Stromal cell of bone marrow (primary cell): ENCODE measurements around the gene PPEF2.
A peak's percentile ranks its signal among the peaks of the same experiment; 100 is the strongest.

Experiments used
- DNase-seq: peaks from one replicate; pipeline ENCODE4 v3.0.0-alpha.2; 2012; ENCODE audit warnings: low read depth

Gene PPEF2

DNA sequence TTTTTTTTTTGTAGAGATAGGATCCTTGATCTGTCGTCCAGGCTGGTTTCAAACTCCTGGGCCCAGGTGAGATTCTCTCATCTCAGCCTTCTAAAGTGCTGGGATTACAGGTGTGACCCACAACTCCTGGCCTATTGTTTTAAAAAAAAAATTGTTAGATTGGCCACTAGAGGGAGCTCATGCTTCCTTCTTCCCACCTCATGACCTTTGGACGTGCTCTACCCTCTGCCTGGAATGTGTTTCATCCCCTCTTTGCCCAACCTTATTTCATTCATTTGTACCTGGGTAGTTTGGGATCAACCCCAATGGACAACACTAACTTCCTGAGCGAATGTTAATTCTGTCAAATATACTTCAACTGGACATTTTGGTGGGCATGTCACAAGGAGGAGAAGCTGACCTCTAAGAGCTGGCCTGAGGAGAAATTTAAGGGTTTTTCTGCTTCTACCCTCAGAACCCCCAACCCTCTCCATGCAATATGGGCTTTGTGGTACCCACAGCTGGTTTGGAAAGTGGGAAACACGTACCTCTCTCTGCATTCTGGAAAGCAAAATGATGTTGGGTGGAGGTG, 6.4 kb downstream of the PPEF2 start:
- peak; percentile 7 for DNase-seq

DNA sequence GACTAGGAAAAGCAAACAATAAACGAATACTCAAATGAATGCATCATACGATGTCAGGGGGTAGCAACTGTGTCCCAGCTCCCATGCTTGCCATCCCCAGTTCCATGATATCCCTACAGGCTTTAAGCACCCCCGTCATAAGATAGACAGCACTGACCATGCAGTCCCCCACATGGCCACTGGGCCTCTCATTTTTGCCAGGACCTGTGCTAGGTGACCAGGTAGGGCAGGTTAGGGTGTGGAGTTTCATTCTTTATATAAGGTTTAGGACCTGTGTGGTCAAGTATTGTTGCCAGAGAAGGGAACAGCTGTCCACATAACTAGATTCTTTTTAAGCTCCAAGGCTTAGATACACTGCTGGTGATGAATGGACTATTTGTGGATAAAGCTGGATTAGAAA, 9.7 kb downstream of the PPEF2 start:
- DNase-seq = no peak

DNA sequence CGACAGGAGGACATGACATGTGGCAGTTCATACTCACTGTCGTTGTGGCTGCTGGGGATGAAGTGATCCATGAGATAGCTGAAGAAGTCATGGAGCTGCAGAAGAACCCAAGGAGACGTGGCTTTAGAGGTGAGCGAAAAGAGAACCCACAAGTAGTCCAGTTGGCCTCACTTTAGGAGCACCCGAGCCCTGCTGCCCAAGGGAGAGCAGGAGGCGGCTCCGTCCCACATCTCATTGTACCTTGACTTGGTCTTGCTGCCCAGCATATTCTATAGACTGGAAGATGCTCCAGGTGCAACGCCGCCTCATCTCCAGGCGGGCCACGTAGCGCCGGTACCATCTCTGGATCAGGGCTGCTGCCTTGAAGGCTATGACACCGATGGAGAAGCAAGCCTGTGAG, 10.6 kb downstream of the PPEF2 start:
- no peak for DNase-seq

DNA sequence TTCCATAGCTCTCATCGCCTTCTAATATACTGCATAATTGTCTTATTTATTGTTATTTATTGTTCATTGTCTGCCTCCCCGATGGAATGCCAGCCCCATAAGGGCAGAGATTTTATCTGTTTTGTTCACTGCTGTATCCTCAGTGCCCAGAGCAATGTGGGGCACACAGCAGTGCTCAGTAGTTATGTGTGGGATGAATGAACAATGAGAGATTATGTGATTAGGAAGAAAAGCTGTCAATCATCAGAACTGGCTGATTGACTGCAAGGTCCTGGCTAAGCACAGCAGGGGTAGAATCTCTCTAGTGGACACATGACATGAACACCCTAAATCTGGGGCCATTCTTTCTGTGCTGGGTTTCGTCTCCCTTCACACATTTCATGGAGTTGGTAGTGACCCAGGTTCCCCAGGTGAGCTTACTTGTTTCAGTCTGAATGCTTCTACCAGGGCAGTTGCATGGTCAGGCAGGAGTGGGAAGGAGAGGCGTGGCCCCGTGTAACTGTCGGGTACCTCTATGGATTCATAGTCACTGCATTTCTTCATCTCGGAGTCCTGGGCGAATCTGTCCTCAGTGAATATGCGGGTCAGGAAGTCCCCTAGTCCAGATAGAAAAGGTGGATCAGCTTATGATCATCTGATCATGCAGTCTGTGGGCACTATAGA, 12.6 kb downstream of the PPEF2 start:
- no peak for DNase-seq

DNA sequence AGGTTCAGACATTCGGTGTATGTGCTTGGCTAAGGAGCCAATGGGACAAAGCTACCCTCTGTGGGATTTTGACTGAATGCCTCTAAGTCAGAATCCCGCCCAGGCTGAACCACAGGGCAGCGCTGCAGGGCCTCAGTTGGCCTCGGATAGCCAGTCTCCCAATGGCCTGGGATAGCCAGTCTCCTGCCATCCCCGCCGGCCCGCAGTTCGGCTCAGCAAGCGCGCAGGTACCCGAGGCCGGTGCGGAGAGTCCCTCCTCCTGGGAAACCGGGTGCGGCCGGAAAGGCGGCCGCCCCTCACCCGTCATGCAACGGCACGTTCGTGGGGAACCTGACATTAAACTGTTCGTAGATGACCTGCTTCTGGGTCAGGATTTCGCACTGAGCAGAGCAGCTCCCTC, 16.1 kb downstream of the PPEF2 start:
- no peak for DNase-seq

DNA sequence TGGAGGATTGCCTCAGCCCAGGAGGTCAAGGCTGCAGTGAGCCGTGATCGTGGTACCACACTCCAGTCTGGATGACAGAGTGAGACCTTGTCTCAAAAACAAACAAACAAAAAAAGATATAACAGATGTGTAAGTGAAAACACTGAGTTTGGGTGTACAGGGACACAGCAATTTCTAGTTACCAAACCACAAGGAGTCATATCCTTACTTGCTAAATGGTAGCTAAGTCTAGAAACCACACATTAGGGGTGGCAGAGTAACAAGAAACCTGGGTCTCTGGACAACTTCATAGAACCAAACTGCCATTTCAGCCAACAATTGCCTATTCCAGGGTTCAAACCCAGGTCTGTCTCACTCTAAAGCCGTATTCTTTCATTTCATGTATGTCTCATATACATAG, 20.8 kb downstream of the PPEF2 start:
- DNase-seq = no peak

DNA sequence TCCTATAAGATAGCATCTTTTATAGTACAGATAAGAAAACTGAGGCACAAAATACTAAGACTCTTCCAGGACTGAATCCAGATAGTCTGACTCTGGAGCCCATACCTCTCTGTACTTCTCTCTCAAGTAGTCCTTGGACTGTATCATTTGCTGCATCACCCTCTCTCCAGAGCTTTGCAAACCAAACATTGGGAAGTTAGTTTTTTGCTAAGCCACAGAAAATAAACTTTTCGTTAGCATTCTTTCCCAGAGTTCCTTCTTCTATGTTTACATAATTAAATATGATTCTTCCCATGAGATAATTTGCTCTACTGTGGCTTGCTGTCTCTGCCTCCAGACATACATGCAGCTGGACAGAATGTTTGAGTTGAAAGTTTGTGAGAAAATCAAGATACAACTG, 22.0 kb downstream of the PPEF2 start:
- DNase-seq = peak; percentile 6

DNA sequence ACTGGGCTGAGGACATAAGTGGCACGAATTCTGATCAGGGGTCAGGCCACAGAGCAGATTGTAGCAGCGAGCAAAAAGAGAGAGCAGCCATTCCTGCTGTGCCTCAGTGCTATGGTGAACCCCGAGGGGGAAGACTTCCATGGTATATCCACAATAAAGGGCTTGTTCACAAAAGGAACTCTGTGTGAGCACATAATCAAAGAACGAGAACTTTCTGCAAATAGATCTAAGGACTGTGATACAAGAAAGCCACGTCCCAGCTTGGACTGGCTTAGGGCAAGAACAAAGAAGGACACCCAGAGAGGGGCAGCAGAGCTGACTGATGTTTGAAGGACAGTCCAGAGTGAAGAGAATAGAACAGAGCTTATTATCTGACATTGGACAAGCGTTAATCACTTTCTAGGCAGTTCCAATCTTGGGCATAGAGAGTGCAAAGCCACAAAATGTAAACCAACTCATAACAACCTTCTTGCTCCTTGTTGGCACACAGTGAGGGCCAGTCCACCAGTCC, 24.0 kb downstream of the PPEF2 start:
- DNase-seq = no peak

DNA sequence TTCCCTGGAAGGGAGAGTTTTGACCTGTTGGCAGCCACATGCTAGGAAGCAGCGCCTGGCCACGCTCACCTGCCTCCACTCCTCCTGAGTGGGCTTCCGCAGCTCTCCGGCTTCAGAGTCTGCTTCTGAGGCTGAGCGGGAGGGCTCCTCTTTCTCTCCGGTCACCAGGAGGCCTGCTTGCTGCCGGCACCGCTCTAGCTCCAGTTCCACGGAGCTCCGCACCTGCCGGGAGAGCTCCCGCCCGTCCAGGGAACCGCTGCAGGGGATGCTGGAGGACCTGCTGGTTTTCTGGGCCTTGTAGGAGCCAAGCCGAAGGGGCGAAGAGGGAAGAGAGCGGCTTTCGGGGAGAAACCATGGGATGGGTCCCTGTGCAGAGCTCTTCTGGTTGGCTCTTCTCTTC, 26.0 kb downstream of the PPEF2 start:
- DNase-seq = no peak

DNA sequence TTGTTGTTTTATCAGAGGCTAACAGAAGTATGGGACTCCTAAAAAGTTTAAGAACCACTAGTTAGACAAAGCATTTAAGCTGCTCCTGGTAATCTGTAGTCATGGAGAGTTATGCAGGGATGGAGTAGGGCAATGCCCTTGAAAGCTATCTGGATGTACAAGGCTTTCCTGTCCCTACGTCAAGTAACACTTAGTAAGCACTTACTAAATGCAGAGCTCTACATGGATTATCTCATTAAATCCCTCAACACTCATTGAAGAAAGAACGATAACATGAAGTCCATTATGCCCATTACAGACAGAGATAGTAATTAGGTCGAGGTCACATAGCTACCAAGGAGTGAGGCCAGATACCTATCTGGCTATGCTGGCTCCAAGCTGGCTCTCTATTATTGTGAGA, 33.2 kb downstream of the PPEF2 start:
- DNase-seq = no peak

DNA sequence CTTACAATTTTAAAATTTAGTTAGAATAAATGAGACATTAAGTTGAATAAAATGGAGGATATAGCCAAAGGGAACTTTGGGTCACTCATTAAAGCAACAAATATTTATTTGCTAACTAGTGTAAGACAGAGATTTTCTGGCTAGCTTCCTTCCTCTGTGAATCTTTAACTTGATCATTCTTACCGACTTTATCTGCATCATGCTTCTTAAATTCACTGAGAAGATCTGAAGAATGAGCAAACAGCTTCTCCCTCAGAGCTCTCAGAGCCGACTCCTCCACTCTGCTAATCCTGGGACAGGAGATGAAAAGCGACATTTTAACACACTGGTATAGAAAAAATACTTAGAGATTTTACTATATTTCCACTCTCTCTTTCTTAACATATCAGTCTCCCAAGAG, 35.1 kb downstream of the PPEF2 start:
- DNase-seq = no peak

DNA sequence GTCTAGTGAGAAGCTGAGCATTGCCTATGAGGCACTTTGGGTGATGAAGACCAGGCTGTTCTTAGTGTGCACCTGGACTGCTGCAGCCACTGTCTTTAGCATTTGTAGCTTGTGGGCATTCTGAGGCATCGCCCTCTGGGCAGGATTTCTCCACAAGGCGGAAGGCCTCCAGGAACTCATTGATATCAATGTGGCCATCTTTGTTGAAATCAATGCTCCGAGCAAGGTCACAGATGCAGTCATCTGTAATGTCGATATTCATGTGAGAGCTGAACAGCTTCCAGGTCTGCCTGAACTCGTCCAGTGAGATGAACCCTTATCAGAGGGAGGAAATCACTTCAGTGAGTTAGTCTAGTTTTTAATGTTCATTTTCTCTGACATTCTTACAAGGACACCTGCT, 41.6 kb downstream of the PPEF2 start:
- DNase-seq = no peak

DNA sequence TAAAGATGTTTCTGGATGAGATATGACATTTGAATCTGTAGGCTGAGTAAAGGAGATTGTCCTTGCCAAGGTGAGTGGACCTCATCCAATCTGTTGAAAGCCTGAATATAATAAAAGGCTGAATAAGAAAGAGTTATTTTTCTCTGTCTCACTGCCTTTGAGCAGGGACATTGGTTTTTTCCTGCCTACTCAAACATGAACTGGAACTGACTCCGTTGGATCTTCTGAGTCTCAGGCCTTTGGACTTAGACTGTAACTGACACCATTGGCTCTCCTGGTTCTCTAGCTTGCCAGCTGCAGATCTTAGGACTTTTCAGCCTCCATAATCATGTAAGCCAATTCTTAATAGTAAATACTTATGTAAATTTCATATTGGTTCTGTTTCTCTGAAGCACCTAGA, 43.5 kb downstream of the PPEF2 start:
- no peak for DNase-seq

DNA sequence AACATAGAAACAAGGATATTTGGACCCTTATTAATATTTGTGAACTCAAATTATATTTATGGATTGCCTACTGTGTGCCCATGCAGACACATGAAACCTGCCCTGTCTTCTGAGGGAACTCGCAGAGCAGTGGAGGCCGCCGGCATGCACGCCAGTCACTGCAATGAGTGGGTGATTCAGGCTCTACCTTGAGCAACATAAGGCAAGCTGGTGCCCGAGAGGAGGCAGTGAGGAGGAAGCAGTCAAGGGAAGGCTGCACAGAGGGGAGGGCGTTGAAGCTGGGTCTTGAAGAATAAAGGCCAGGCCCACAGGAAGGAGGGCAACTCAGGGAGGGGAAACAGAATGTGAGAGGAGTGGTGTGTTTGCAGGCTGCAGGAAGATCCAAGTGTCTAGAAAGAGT, 52.8 kb downstream of the PPEF2 start:
- DNase-seq = no peak

DNA sequence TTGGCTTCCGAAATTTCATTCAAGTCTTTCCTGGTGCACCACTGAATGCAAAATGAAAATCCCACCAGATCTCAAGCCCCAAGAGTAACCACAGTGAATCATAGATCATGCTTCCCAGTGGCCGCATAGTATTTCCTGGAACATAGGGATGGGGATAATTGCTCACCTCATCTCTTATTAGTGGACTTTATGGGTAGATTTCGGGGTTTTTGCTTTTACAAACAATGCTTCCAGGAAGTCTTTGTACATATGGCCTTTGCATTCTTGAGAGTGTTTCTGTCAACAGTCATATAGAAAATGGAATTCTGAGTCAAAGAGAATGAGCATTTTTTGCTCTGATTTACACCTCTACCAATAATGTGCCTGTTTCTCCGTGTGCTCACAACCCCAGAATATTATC, 53.4 kb downstream of the PPEF2 start:
- no peak for DNase-seq

DNA sequence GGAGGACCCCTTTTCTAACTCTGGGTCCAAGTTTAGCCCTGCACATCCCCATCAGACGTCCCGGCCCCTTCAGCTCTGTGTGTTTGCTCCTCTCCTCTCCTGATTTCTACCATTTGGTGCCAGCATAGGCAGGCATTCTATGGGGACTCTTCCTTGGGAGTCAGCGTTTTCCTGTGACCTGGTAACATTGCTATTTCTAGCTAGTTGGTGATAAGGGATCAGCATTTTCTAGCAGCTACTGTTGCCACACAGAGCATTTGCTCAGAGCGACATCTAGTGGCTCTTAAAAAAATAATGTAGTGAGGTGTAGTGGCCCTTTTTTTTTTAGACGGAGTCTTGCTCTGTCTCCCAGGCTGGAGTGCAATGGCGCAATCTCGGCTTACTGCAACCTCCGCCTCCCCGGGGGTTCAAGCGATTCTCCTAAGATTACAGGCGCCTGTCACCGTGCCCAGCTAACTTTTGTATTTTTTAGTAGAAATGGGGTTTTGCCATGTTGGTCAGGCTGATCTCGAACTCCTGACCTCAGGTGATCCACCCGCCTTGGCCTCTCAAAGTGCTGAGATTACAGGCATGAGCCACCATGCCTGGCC, 54.0 kb downstream of the PPEF2 start:
- DNase-seq = peak; percentile 79

DNA sequence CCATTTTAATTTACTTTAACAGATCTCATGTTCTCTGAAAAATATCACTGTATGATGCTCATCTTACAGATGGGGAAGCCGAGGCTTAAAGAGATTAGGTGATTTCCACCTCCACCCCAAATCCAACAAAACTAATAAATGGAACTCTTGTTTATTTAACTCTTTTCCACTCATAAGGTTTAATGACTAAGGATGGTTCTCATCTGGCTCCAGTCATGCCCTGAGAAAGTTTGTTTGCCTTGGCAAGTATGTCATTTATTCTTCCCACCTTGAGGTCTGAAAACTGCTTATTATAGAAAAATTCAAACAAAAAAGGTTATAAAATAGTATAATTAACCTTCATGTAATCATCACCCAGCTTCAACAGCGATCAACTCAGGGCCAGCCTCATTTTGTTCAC, 56.3 kb downstream of the PPEF2 start:
- no peak for DNase-seq

DNA sequence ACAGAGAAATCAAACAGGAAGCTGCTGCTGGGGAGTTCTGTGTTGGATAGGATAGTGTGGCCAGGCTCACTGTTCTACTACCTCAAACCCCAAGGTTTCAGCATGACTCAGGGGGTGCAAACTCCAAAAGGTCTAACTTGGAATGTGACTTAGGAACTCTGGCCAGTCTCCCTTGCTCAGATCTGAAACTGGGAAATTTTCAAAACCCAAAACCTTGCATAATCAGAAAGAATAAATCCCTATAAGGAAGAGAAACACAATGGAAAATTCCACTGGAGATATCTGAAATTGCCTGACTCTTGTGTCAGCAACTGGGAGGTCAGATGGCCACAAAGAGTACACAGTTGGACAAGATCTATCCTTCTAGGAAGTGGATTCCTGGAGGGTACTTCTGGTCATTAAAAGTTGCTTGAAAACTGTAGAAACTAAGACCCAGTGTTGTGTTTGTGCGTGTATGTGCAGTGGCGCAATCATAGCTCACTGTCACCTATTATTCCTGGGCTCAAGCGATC, 58.0 kb downstream of the PPEF2 start:
- DNase-seq = peak; percentile 77

DNA sequence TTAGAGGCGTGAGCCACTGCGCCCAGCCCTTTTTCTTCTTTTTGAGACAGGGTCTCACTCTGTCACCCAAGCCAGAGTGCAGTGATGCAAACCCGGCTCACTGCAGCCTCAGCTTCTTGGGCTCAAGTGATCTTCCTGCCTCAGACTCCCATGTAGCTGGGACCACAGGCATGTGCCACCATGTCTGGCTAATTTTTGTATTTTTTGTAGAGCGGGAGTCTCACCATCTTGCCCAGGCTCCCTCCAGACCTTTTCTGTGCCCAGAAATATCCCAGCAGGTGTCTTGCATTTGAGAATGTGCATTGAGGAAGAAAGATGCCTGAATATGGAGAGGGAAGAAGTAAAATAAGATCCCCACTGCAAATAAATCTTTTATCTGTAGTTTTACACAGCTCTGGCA, 58.7 kb downstream of the PPEF2 start:
- no peak for DNase-seq

DNA sequence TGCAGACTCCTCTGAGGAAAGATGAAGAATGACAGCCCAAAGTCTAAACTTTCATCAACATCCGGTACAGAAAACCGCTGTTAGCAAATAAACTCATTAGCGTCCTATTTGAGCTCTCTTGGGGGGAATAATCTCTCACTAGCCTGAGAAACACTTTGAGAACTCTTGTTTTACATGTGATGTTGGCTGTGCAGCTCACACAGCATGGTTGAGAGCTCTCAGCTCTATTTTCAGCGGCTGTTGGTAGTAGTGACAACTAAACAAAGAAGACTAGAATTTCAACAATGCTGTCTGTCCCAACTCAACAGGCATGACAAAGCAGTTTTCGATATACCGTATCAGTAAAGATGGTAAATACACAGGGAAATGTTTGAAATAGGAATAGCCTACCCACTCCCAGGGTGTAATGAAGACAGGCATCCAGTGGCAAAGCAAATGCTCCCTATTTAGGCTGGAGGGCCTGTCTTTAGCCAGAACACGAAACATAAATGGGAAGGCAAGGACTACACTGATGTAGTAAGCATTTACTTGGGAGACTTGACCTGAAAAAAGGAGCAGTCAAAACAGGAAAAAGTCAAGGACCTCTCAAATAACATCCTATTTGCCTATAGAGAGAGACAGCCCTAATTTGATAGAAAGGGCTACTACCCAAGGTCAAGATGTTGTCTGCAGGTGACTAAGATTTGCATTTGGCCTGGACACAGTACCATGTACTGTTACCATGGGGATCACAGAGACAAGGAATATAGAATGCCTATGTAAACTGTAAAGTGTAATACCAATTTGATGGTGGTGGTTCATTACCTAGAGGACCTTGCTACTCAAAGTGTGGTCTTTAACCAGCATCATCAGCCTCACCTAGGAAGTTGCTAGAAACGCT, 60.4 kb downstream of the PPEF2 start:
- no peak for DNase-seq

DNA sequence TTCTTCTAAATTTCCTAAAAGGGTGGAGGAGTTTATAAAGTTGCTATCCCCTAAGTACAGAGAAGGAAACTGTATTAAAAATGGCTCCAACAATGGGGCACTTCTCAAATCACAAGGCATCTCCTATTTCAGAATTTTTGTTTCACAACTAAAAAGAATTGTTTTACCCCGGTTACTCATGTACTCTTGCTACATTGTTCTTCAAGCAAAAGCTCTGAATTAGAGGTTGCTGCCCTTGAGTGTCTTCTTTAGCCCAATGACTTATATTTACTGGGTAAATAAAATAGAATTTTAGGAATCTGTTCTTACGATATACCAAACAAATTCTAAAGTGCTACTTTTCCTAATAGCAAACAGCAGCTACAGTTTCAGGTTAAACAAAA, 67.5 kb downstream of the PPEF2 start:
- no peak for DNase-seq

DNA sequence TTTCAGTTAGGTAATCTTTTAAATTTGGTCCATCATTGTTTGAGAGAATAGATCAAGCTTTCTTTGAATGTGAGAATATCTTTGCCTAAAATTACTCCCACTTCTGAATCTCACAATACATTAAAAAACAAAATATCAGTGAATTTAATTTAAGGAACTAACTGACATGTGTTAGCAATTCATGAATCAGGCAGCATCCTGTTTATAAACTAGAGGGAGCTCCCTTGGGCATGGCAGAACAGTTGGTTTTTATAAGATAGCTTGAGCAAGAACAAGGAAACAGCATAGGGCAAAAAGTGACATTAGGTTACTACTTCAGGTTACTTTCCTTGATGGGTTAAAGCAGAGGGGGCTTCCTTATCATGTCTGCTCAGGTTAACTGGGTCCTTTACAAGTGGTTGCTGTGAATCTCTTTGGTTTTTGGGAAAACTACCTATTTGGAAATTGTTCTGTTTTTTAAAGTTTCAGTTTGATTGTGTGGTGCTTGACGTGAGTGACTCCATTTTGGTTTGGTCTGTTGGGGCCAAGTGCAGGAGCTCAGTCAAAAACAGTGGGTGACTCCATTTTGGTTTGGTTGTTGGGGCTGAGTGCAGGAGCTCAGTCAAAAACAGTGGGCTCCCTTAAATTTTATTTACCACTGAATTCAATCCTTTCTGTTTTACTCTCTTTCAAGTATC, 68.0 kb downstream of the PPEF2 start:
- no peak for DNase-seq
